GM12891 (cell line): ENCODE data around the gene CD180.

ENCODE experiments used
- POLR2A ChIP-seq: IDR thresholded peaks from 2 replicates; pipeline ENCODE4 v1.6.1; 2011; ENCODE audit warnings: low read depth, low read length, control low read depth
- TAF1 ChIP-seq: IDR thresholded peaks from 2 replicates; pipeline ENCODE4 v1.6.1; 2011; ENCODE audit warnings: low read depth, low read length, control low read depth

DNA sequence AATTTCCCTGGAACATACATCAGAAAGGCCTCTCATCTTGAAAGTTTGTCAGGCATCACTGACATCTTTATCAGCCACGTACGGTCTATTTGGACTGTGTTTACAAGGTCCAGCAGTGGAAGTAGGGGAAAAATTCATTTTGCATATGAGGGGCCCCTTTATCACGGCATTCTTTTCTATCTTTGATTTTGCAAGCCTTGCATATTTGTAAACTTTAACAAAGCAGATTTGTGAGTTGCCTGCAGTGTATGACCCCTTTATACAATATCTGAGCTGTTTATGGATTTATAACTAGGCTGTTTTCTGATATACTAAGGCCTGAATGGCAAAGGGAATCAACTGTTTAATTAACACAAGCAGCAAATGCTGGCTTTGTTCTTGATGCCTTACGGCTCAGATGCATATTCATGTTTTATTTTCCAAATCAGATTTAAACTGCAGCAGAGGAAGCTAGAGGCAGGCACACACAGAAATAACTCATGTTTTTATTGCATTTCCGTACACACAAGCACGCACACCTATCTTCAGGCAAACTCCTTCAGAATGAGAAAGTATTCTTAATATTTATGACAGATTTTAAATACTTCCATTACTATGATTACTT is 61.1 kb downstream of the CD180 start:
- TF ChIP-seq POLR2A (no peak), TAF1 (no peak)
